A549 (cell line): ENCODE results near the gene CCL14. TPM values are rescaled to one million over a fixed set of nuclear protein-coding genes. Genes with fewer than 3 reads are reported as not detected.

Experiments used
- ATAC-seq, 2 experiments: fragments of 200-7000 bp in 1 of 2; fragments of >200 bp in 1 of 2; cut with Nextera tagmentation in 1 of 2; cut with Tn5 transposase in 1 of 2; 3 replicates each; pipeline versions ENCODE4 v1.8.0 to v1.9.1; 2018 to 2020; ENCODE audit warnings: mild to moderate bottlenecking in 1 of 2, moderate library complexity in 1 of 2
- CTCF ChIA-PET: fragments of 300-600 bp; sonication (Branson Sonifier 250); formaldehyde crosslinking; extraction: SDS; loops from one replicate; lab custom pipeline; 2021; ENCODE audit warnings: antibody characterized with exemption, inconsistent platforms; lab: Yijun Ruan, JAX
- POLR2A ChIA-PET: fragments of 350-600 bp; formaldehyde crosslinking; extraction: SDS; loops from one replicate; lab custom pipeline; 2021; ENCODE audit warnings: antibody characterized with exemption, inconsistent platforms; lab: Yijun Ruan, JAX
- DNase-seq, 2 experiments: peaks; one replicate each; pipeline versions ENCODE4 v3.0.0 to v3.0.0-alpha.2; 2011 to 2016; ENCODE audit warnings: low read depth in 1 of 2, low spot score in 1 of 2
- FAIRE-seq: peaks from 2 replicates; lab custom pipeline; 2011; peaks lifted over from hg19 to GRCh38; lab: Jason Lieb, UNC
- H3K27ac ChIP-seq, 2 experiments: fragments of >200 bp; sonication (Bioruptor Twin); formaldehyde crosslinking; 3 replicates each; pipeline ENCODE4 v1.5.1; 2016 to 2017
- H3K4me1 ChIP-seq: fragments of >200 bp; sonication (Bioruptor Twin); formaldehyde crosslinking; 3 replicates; pipeline ENCODE4 v1.6.1; 2016
- H3K4me2 ChIP-seq: fragments of >200 bp; sonication (Bioruptor Twin); formaldehyde crosslinking; 3 replicates; pipeline ENCODE4 v1.6.1; 2016
- H3K4me3 ChIP-seq: fragments of >200 bp; sonication (Bioruptor Twin); formaldehyde crosslinking; 3 replicates; pipeline ENCODE4 v1.5.1; 2016
- H3K9me3 ChIP-seq: fragments of >200 bp; sonication (Bioruptor Twin); formaldehyde crosslinking; 3 replicates; pipeline ENCODE4 v1.6.1; 2016
- CBX8 ChIP-seq: fragments of 200-600 bp; sonication (generic); IDR thresholded peaks from 2 replicates; pipeline ENCODE4 v1.6.1; 2016
- CEBPB ChIP-seq, 2 experiments: fragments of >200 bp in 1 of 2; sonication (Bioruptor Twin) in 1 of 2; formaldehyde crosslinking in 1 of 2; IDR thresholded peaks; 2 replicates each; pipeline ENCODE4 v1.6.1; 2012 to 2016
- CHD2 ChIP-seq: fragments of 150-350 bp; IDR thresholded peaks from 2 replicates; pipeline ENCODE4 v1.6.1; 2014; ENCODE audit warnings: low read length; ENCODE audit not compliant: partially characterized antibody
- CHD4 ChIP-seq: fragments of 200-600 bp; sonication (generic); IDR thresholded peaks from 2 replicates; pipeline ENCODE4 v1.6.1; 2016; ENCODE audit warnings: antibody characterized with exemption, mild to moderate bottlenecking, borderline replicate concordance
- CTCF ChIP-seq: fragments of >200 bp; sonication (Bioruptor Twin); formaldehyde crosslinking; IDR thresholded peaks from 3 replicates; pipeline ENCODE4 v1.5.1; 2016
- ELK1 ChIP-seq: fragments of 150-350 bp; IDR thresholded peaks from 2 replicates; pipeline ENCODE4 v1.6.1; 2014; ENCODE audit warnings: low read depth, mild to moderate bottlenecking, low read length
- EP300 ChIP-seq, 2 experiments: fragments of >200 bp; sonication (Bioruptor Twin); formaldehyde crosslinking; IDR thresholded peaks; 2 replicates in 1 of 2; 3 replicates in 1 of 2; pipeline ENCODE4 v1.6.1; 2016 to 2017
- HES2 ChIP-seq: fragments of >200 bp; sonication (Bioruptor Twin); formaldehyde crosslinking; IDR thresholded peaks from 2 replicates; pipeline ENCODE4 v1.6.1; 2016
- HOXB5 ChIP-seq: fragments of 250-450 bp; sonication (Bioruptor Pico); IDR thresholded peaks from 2 replicates; pipeline ENCODE4 v1.5.0; 2020; ENCODE audit warnings: mild to moderate bottlenecking, moderate library complexity
- JUN ChIP-seq, 2 experiments: fragments of >200 bp; sonication (Bioruptor Twin); formaldehyde crosslinking; IDR thresholded peaks; 2 replicates in 1 of 2; 3 replicates in 1 of 2; pipeline ENCODE4 v1.6.1; 2016 to 2017
- KDM5A ChIP-seq: fragments of 200-600 bp; sonication (generic); IDR thresholded peaks from 2 replicates; pipeline ENCODE4 v1.6.1; 2016; ENCODE audit warnings: antibody characterized with exemption, mild to moderate bottlenecking
- NR3C1 ChIP-seq: fragments of >200 bp; sonication (Bioruptor Twin); formaldehyde crosslinking; IDR thresholded peaks from 3 replicates; pipeline ENCODE4 v1.6.1; 2017
- POLR2AphosphoS2 ChIP-seq: conservative IDR thresholded peaks from 2 replicates; pipeline ENCODE4 v1.6.1; 2012; ENCODE audit warnings: low read length, improper control_type of control experiment, inconsistent platforms
- RAD21 ChIP-seq, 2 experiments: fragments of >200 bp in 1 of 2; sonication (Bioruptor Twin) in 1 of 2; formaldehyde crosslinking in 1 of 2; IDR thresholded peaks in 1 of 2; conservative IDR thresholded peaks in 1 of 2; 2 replicates in 1 of 2; 3 replicates in 1 of 2; pipeline ENCODE4 v1.6.1; 2012 to 2018; ENCODE audit warnings: inconsistent platforms in 1 of 2
- RCOR1 ChIP-seq: fragments of 150-350 bp; IDR thresholded peaks from 2 replicates; pipeline ENCODE4 v1.6.1; 2014; ENCODE audit warnings: antibody characterized with exemption, low read length, low read depth
- REST ChIP-seq: fragments of 200-600 bp; sonication (generic); IDR thresholded peaks from 2 replicates; pipeline ENCODE4 v1.6.1; 2016; ENCODE audit warnings: antibody characterized with exemption, mild to moderate bottlenecking, moderate library complexity
- RFX5 ChIP-seq: fragments of 450-650 bp; IDR thresholded peaks from 2 replicates; pipeline ENCODE4 v1.7.1; 2014; ENCODE audit warnings: antibody characterized with exemption, mild to moderate bottlenecking, moderate library complexity
- RNF2 ChIP-seq: fragments of 200-600 bp; sonication (generic); IDR thresholded peaks from 2 replicates; pipeline ENCODE4 v1.6.1; 2016; ENCODE audit warnings: low read depth, mild to moderate bottlenecking, antibody characterized with exemption, moderate library complexity, borderline replicate concordance
- SMC3 ChIP-seq: fragments of >200 bp; sonication (Bioruptor Twin); formaldehyde crosslinking; IDR thresholded peaks from 3 replicates; pipeline ENCODE4 v1.6.1; 2018; ENCODE audit warnings: inconsistent platforms
- SREBF2 ChIP-seq: fragments of 450-650 bp; IDR thresholded peaks from 2 replicates; pipeline ENCODE4 v1.6.1; 2014; ENCODE audit warnings: mild to moderate bottlenecking, moderate library complexity
- TFCP2L1 ChIP-seq: fragments of 250-450 bp; sonication (Bioruptor Pico); IDR thresholded peaks from 2 replicates; pipeline ENCODE4 v1.5.0; 2021; ENCODE audit warnings: mild to moderate bottlenecking
- TP53 ChIP-seq: fragments of 250-450 bp; sonication (Bioruptor Pico); IDR thresholded peaks from 2 replicates; pipeline ENCODE4 v1.5.0; 2021; ENCODE audit warnings: mild to moderate bottlenecking, moderate library complexity
- ZC3H11A ChIP-seq: fragments of 450-650 bp; IDR thresholded peaks from 2 replicates; pipeline ENCODE4 v1.6.1; 2014; ENCODE audit warnings: antibody characterized with exemption, mild to moderate bottlenecking
- ZFP36 ChIP-seq: fragments of 450-650 bp; IDR thresholded peaks from 2 replicates; pipeline ENCODE4 v1.6.1; 2014; ENCODE audit warnings: borderline replicate concordance; ENCODE audit not compliant: partially characterized antibody
- WGBS: methylation state at CpG from one replicate; pipeline ENCODE4 v1.1.6; 2017; ENCODE audit errors: missing lambda C conversion rate; 5-methylcytosine and 5-hydroxymethylcytosine counted together
- polyA plus RNA-seq, 4 experiments: library from polyadenylated mRNA; depleted of rRNA in 3 of 4; stranded (reverse); fragments of >200 nt; fragmentation: RNase III in 1 of 4; extraction: RNeasy Plus Mini Kit Qiagen cat#74134 plus additional on column Dnase treatment in 1 of 4; gene quantifications; 2 replicates in 3 of 4; 3 replicates in 1 of 4; pipeline ENCODE4 v1.2.3, GENCODE V29; 2011 to 2017

The CCL14 gene
- polyA plus RNA-seq, 2 of the 4 experiments (the other 2 are of a cell fraction): not detected

- TF ChIP-seq REST (no peak), HES2 (no peak), HOXB5 (CRISPR knock-in tag) (no peak), RNF2 (no peak), SMC3 (peak; percentile 59), CTCF (peak; percentile 90)
Measured at GRCh38 chr17:35947156-35947585, 39.4 kb downstream of the CCL14 start (continued).

GRCh38 chr17:35944151-35944550 is 42.4 kb downstream of the CCL14 start:
- ChIA-PET CTCF (interaction anchor here (1.2 to 1.9 kb wide), 2 partner anchors 205 kb away, joined by 6 to 7 read pairs; no protein-coding TSS in a partner anchor), POLR2A (no interaction called here)
- Histone ChIP-seq H3K27ac (no peak overlapping the region), H3K4me1 (0 out of 3 replicates have a peak, but pooled peaks cover 4% of the 10 kb centered on the region), H3K9me3 (no peaks in the 10 kb centered on the region), H3K4me2 (no peak overlapping the region), H3K4me3 (no peak overlapping the region)
- DNase-seq (no peak), FAIRE-seq (no peak), ATAC-seq (no peak)
- WGBS: 44% methylated on average over 4 of the region's 4 CpGs
- TF ChIP-seq TP53 (CRISPR knock-in tag) (no peak), RAD21 (conservative IDR thresholded peaks at IDR 0.05 in 1 of 2, IDR thresholded peaks at IDR 0.05 in 1 of 2) (no peak), NR3C1 (no peak), CEBPB (IDR thresholded peaks at IDR 0.05) (no peak), KDM5A (no peak), CBX8 (no peak), POLR2AphosphoS2 (no peak), CHD2 (no peak), ZC3H11A (no peak), RFX5 (no peak), JUN (IDR thresholded peaks at IDR 0.05) (no peak), SREBF2 (no peak), ZFP36 (no peak), TFCP2L1 (CRISPR knock-in tag) (no peak), RCOR1 (no peak), CHD4 (no peak), EP300 (IDR thresholded peaks at IDR 0.05) (no peak), ELK1 (no peak)
